IPS DF 6.9 (cell line): ENCODE data around the gene IL6ST.
"Not testable (repeated sequence)": the region's sequence is repeated elsewhere in the genome, so short reads cannot be mapped to it uniquely, and the experiment has no call there.

Source experiments
- DNase-seq: peaks from one replicate; pipeline ENCODE4 v3.0.0-alpha.2; 2013; ENCODE audit warnings: low read depth, low spot score
- H3K27ac ChIP-seq: one replicate; pipeline ENCODE4 v1.5.1; 2013; ENCODE audit warnings: low read length, control low read depth
- H3K27me3 ChIP-seq: 2 replicates; pipeline ENCODE4 v1.6.1; 2013; ENCODE audit warnings: mild to moderate bottlenecking, low read length; ENCODE audit not compliant: control insufficient read depth, insufficient read depth
- H3K36me3 ChIP-seq: 2 replicates; pipeline ENCODE4 v1.6.1; 2013; ENCODE audit warnings: low read length; ENCODE audit not compliant: control insufficient read depth, insufficient read depth
- H3K4me1 ChIP-seq: 2 replicates; pipeline ENCODE4 v1.6.1; 2013; ENCODE audit warnings: low read length; ENCODE audit not compliant: control insufficient read depth, insufficient read depth
- H3K4me3 ChIP-seq: 2 replicates; pipeline ENCODE4 v1.5.1; 2013; ENCODE audit warnings: mild to moderate bottlenecking, low read length
- H3K9me3 ChIP-seq: 2 replicates; pipeline ENCODE4 v1.6.1; 2013; ENCODE audit warnings: low read length, inconsistent platforms; ENCODE audit not compliant: control insufficient read depth, insufficient read depth
- WGBS: extraction: QIAGEN DNeasy Blood & Tissue Kit; methylation state at CpG from one replicate; pipeline ENCODE4 v1.1.7; 2013; ENCODE audit warnings: mixed read lengths, missing lambda C conversion rate; ENCODE audit not compliant: insufficient read length, insufficient coverage; 5-methylcytosine and 5-hydroxymethylcytosine counted together

IL6ST gene

GRCh38 chr5:55993013-55993412 lies 1.8 kb downstream of the IL6ST start:
- H3K4me3 ChIP-seq = no peak overlapping the region
- no CpG with 5 or more reads among the region's 5 CpGs for WGBS
- DNase-seq = no peak

GRCh38 chr5:55991768-55992486 lies 2.8 kb downstream of the IL6ST start:
- no peaks in the 10 kb centered on the region for H3K9me3 ChIP-seq
- no peak overlapping the region for H3K4me3 ChIP-seq
- no peak overlapping the region for H3K27ac ChIP-seq
- H3K4me1 ChIP-seq = 0 out of 2 replicates have a peak, but pooled peaks cover 1% of the 10 kb centered on the region
- 100% methylated on average over 1 of the region's 5 CpGs for WGBS
- H3K36me3 ChIP-seq = no peaks in the 10 kb centered on the region
- no peaks in the 10 kb centered on the region for H3K27me3 ChIP-seq
- DNase-seq = no peak

More at GRCh38 chr5:55993013-55993412, 1.8 kb downstream of the IL6ST start:
- Histone ChIP-seq H3K27me3 (no peaks in the 10 kb centered on the region), H3K36me3 (no peaks in the 10 kb centered on the region), H3K4me1 (0 out of 2 replicates have a peak, but pooled peaks cover 1% of the 10 kb centered on the region), H3K9me3 (no peaks in the 10 kb centered on the region), H3K27ac (no peak overlapping the region)

GRCh38 chr5:55990895-55991294 lies 3.9 kb downstream of the IL6ST start:
- not testable (repeated sequence) for H3K36me3 ChIP-seq, H3K27ac ChIP-seq, DNase-seq, H3K4me1 ChIP-seq, H3K4me3 ChIP-seq, H3K27me3 ChIP-seq, H3K9me3 ChIP-seq
- no CpG with 5 or more reads among the region's 4 CpGs for WGBS

GRCh38 chr5:55989860-55990259 lies 4.9 kb downstream of the IL6ST start:
- Histone ChIP-seq H3K27me3 (no peaks in the 10 kb centered on the region), H3K36me3 (no peaks in the 10 kb centered on the region), H3K9me3 (no peaks in the 10 kb centered on the region), H3K4me1 (no peaks in the 10 kb centered on the region), H3K4me3 (no peak overlapping the region), H3K27ac (no peak overlapping the region)
- WGBS = no CpG with 5 or more reads among the region's 1 CpG
- no peak for DNase-seq

- no CpG with 5 or more reads among the region's 4 CpGs for WGBS
- Histone ChIP-seq H3K36me3 (no peaks in the 10 kb centered on the region), H3K27ac (no peak overlapping the region), H3K4me3 (no peak overlapping the region), H3K9me3 (no peaks in the 10 kb centered on the region), H3K27me3 (no peaks in the 10 kb centered on the region), H3K4me1 (no peaks in the 10 kb centered on the region)
- no peak for DNase-seq
Observed at GRCh38 chr5:55988979-55989638, 5.7 kb downstream of the IL6ST start.

GRCh38 chr5:55988428-55988827 lies 6.3 kb downstream of the IL6ST start:
- not testable (repeated sequence) for H3K27ac ChIP-seq, H3K9me3 ChIP-seq, H3K27me3 ChIP-seq, H3K36me3 ChIP-seq, H3K4me3 ChIP-seq, DNase-seq, H3K4me1 ChIP-seq
- WGBS = no CpG with 5 or more reads among the region's 10 CpGs

DNA sequence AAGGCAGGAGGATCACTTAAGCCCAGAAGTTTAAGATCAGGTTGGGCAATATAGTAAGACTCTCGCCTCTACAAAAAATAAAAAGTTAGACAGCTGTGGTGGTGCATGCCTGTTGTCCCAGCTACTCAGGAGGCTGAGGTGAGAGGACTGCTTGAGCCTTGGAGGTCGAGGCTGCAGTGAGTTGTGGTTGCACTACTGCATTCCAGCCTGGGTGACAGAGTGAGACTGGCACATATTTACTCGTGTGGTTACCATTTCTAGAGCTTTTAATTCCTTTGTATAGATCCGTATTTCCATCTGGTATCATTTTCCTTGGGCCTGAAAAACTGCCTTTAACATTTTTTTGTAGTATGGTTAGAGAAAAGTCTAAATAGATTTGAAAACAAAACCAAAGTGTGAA lies 7.8 kb downstream of the IL6ST start:
- DNase-seq = no peak
- no peaks in the 10 kb centered on the region for H3K4me1 ChIP-seq
- no peaks in the 10 kb centered on the region for H3K9me3 ChIP-seq
- no CpG with 5 or more reads among the region's 4 CpGs for WGBS
- H3K27me3 ChIP-seq = no peaks in the 10 kb centered on the region
- no peaks in the 10 kb centered on the region for H3K36me3 ChIP-seq
- no peak overlapping the region for H3K27ac ChIP-seq
- no peak overlapping the region for H3K4me3 ChIP-seq

GRCh38 chr5:55985181-55985580 lies 9.6 kb downstream of the IL6ST start:
- Histone ChIP-seq H3K9me3 (no peaks in the 10 kb centered on the region), H3K4me1 (no peaks in the 10 kb centered on the region), H3K36me3 (no peaks in the 10 kb centered on the region), H3K27ac (no peak overlapping the region), H3K27me3 (no peaks in the 10 kb centered on the region), H3K4me3 (no peak overlapping the region)
- no peak for DNase-seq
- WGBS = no CpG with 5 or more reads among the region's 6 CpGs

DNA sequence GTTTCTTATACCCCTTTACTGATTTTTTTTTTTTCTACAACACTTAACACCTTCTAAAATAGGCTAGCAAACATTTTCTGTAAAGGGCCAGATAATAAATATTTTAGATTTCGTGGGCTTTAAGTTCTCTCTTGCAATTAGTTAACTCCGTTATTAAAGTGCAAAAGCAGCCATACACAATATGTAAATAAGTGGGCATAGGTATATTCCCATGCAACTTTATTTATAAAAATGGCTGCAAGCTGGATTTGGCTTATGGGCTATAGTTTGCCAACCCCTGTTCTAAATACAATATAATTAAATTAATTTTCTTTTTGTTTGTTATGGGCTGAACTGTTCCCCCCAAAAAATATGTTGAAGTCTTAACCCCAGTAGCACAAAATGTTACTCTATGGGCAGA lies 10.8 kb downstream of the IL6ST start:
- Histone ChIP-seq H3K36me3 (no peaks in the 10 kb centered on the region), H3K4me3 (no peak overlapping the region), H3K4me1 (no peaks in the 10 kb centered on the region), H3K9me3 (no peaks in the 10 kb centered on the region), H3K27ac (no peak overlapping the region), H3K27me3 (no peaks in the 10 kb centered on the region)
- no peak for DNase-seq
- WGBS = no CpG with 5 or more reads among the region's 2 CpGs

DNA sequence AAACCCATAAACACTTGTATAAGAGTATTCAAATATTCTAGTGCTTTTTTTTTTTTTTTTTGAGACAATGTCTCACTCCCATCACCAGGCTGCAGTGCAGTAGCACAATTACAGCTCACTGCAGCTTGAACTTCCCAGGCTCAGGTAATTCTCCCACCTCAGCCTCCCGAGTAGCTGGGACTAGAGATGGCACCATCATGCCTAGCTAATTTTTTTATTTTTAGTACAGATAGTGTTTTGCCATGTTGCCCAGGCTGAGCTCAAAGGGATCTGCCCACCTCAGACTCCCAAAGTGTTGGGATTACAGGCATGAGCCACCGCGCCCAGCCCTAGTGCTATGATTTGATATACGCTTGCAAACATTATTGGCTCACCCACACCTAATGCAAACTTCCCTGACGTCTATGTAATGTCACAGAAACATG lies 11.8 kb downstream of the IL6ST start:
- no peaks in the 10 kb centered on the region for H3K36me3 ChIP-seq
- WGBS = no CpG with 5 or more reads among the region's 5 CpGs
- H3K4me1 ChIP-seq = no peaks in the 10 kb centered on the region
- H3K4me3 ChIP-seq = no peak overlapping the region
- H3K27me3 ChIP-seq = no peaks in the 10 kb centered on the region
- H3K27ac ChIP-seq = no peak overlapping the region
- no peak for DNase-seq
- no peaks in the 10 kb centered on the region for H3K9me3 ChIP-seq

DNA sequence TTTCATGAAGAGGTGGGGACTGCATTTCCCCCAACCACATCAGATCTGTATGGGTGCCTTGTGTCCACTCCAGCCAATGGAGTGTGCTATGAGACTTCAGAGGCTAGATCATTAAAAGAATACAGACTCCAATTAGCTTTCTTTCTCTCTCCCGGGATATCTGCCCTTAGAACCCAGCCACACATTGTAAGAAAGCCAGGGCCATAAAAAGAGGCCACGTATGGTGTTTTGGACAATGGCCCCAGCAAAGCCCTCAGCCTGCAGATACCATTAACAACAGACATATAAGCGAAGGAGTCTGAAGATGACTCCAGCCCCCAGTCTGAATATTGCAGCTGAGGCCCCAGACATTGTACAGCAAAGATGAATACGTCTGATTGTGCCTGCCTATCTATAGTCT lies 21.5 kb downstream of the IL6ST start:
- no CpG with 5 or more reads among the region's 4 CpGs for WGBS
- no peak for DNase-seq
- H3K27ac ChIP-seq = no peak overlapping the region

More for the DNA sequence above, 21.5 kb downstream of the IL6ST start:
- no peaks in the 10 kb centered on the region for H3K4me1 ChIP-seq
- no peaks in the 10 kb centered on the region for H3K9me3 ChIP-seq
- H3K27me3 ChIP-seq = no peaks in the 10 kb centered on the region
- no peak overlapping the region for H3K4me3 ChIP-seq
- no peaks in the 10 kb centered on the region for H3K36me3 ChIP-seq
